K562 treated with DMSO at 1 percent for 4 hours (cell line): ENCODE data around the gene IRF2. TPM values are rescaled to one million over a fixed set of nuclear protein-coding genes. Genes with fewer than 3 reads are reported as not detected.

Source experiments
- total RNA-seq: library from RNA; unstranded; fragments of 300-600 nt; gene quantifications from 2 replicates; pipeline ENCODE4 v1.2.3, GENCODE V29; 2022; ENCODE audit not compliant: insufficient read depth

IRF2 gene
- 16.3 and 16.7 TPM in 2 replicates for total RNA-seq

GRCh38 chr4:184474263-184475095, at the start of gene IRF2:
Gene IRF2 (minus strand): TSS chr4:184474550. CDS start chr4:184429064, 45,486 bp downstream.

Other genes starting within 250 kb of the IRF2 start
- 22.1 and 27.6 TPM in 2 replicates for gene CASP3, start 174.9 kb upstream of the IRF2 start, total RNA-seq
- gene PRIMPOL, start 175.2 kb upstream of the IRF2 start, total RNA-seq = 9.7 and 10.0 TPM in 2 replicates